Panc1 (cell line): ENCODE data around the gene LNX2. TPM values are rescaled to one million over a fixed set of nuclear protein-coding genes. Genes with fewer than 3 reads are reported as not detected.

Experiments
- ATAC-seq: fragments of 200-7000 bp; cut with Tn5 transposase; 2 replicates; pipeline ENCODE4 v1.9.1; 2020; ENCODE audit warnings: mild to moderate bottlenecking, moderate library complexity
- BruUV-seq: library from RNA; stranded (reverse); fragments of 400-500 nt; replicated peaks from 2 replicates; lab custom pipeline; 2021; lab: Mats Ljungman, UMichigan
- CTCF ChIA-PET: fragments of 300-600 bp; sonication (Branson Sonifier 250); formaldehyde crosslinking; loops from one replicate; lab custom pipeline; 2022; ENCODE audit warnings: antibody characterized with exemption; lab: Charles Lee
- POLR2A ChIA-PET: fragments of 300-600 bp; sonication (Branson Sonifier 250); formaldehyde crosslinking; loops from one replicate; lab custom pipeline; 2022; ENCODE audit warnings: antibody characterized with exemption; lab: Charles Lee
- DNase-seq: peaks from one replicate; pipeline ENCODE4 v3.0.0-alpha.2; 2010; ENCODE audit warnings: low read depth, low spot score
- H3K27ac ChIP-seq: 2 replicates; pipeline ENCODE4 v1.5.1; 2011; ENCODE audit warnings: mild to moderate bottlenecking, low read length, inconsistent platforms
- H3K27me3 ChIP-seq: fragments of 200-500 bp; sonication (Bioruptor generic); 2 replicates; pipeline ENCODE4 v1.6.0; 2014; ENCODE audit warnings: low read length, inconsistent platforms; ENCODE audit not compliant: control insufficient read depth, insufficient read depth
- H3K36me3 ChIP-seq: fragments of 200-500 bp; sonication (Bioruptor generic); 2 replicates; pipeline ENCODE4 v1.5.1; 2014; ENCODE audit warnings: inconsistent platforms, mild to moderate bottlenecking, low read length, moderate library complexity; ENCODE audit not compliant: control insufficient read depth, insufficient read depth
- H3K4me1 ChIP-seq: 2 replicates; pipeline ENCODE4 v1.5.1; 2011; ENCODE audit warnings: inconsistent platforms, mild to moderate bottlenecking, low read length, moderate library complexity; ENCODE audit not compliant: control insufficient read depth, insufficient read depth
- H3K4me3 ChIP-seq, 2 experiments: 2 replicates each; pipeline ENCODE4 v1.5.1; 2011 to 2012; ENCODE audit warnings: low read depth in 2 of 2, low read length in 2 of 2, mild to moderate bottlenecking in 2 of 2, inconsistent platforms in 1 of 2, moderate library complexity in 1 of 2
- H3K9me3 ChIP-seq: fragments of 200-500 bp; sonication (Bioruptor generic); 2 replicates; pipeline ENCODE4 v1.5.1; 2014; ENCODE audit warnings: low read depth, mild to moderate bottlenecking, inconsistent platforms, low read length, moderate library complexity; ENCODE audit not compliant: control insufficient read depth, insufficient read depth
- CTCF ChIP-seq: fragments of 450-650 bp; IDR thresholded peaks from 2 replicates; pipeline ENCODE4 v1.5.1; 2017; ENCODE audit warnings: mild to moderate bottlenecking
- POLR2AphosphoS5 ChIP-seq: IDR thresholded peaks from 2 replicates; pipeline ENCODE4 v1.6.1; 2012; ENCODE audit warnings: mild to moderate bottlenecking, low read depth, low read length, moderate library complexity
- REST ChIP-seq, 2 experiments: IDR thresholded peaks; 2 replicates each; pipeline ENCODE4 v1.6.1; 2011 to 2012; ENCODE audit warnings: low read depth in 2 of 2, control low read depth in 1 of 2, low read length in 1 of 2, mild to moderate bottlenecking in 1 of 2, moderate library complexity in 1 of 2; ENCODE audit not compliant: insufficient read depth in 1 of 2
- SIN3A ChIP-seq: IDR thresholded peaks from 2 replicates; pipeline ENCODE4 v1.6.1; 2012; ENCODE audit warnings: low read depth, mild to moderate bottlenecking, low read length, moderate library complexity, borderline replicate concordance; ENCODE audit not compliant: insufficient read depth
- TCF7L2 ChIP-seq: IDR thresholded peaks from 2 replicates; pipeline ENCODE4 v1.6.1; 2011; ENCODE audit warnings: mild to moderate bottlenecking, low read depth, low read length, inconsistent platforms
- in situ Hi-C: cut with HindIII; loops from 2 replicates; pipeline ENCODE4 v1.10.0; 2016; ENCODE audit warnings: low sequenced_read_pairs, low pct_unique_long_range_greater_than_20kb
- intact Hi-C: fragments of 100-400 bp; cut with micrococcal nuclease; formaldehyde crosslinking; loops from one replicate; pipeline ENCODE4 v1.10.0; 2022; ENCODE audit not compliant: unreplicated experiment
- total RNA-seq: library from RNA; stranded (reverse); gene quantifications from one replicate; pipeline ENCODE4 v1.2.1, GENCODE V29; 2021; ENCODE audit not compliant: unreplicated experiment

The LNX2 gene
- total RNA-seq, 1 experiment from 2014 or later: 11.6 TPM

- DNase-seq (no peak), ATAC-seq (no peak)
- no peak for TF ChIP-seq POLR2AphosphoS5
- no peak for TF ChIP-seq TCF7L2
- TF ChIP-seq SIN3A: no peak
- TF ChIP-seq CTCF: no peak
- no peak for TF ChIP-seq REST (IDR thresholded peaks at IDR 0.05; ENCODE audit: insufficient read depth in 1 of 2, low read depth in 2 of 2, low read length in 1 of 2)
- H3K36me3 ChIP-seq: no peaks in the 10 kb centered on the region
- intact Hi-C loops (no loop called here), in situ Hi-C loops (no loop called here)
- H3K4me3 ChIP-seq: no peak overlapping the region
- no peaks in the 10 kb centered on the region for H3K9me3 ChIP-seq
- CTCF ChIA-PET: no interaction called here
- no peak overlapping the region for H3K27ac ChIP-seq
- H3K4me1 ChIP-seq: no peaks in the 10 kb centered on the region
- no TSS peak for BruUV-seq
- POLR2A ChIA-PET: no interaction called here
- H3K27me3 ChIP-seq: no peaks in the 10 kb centered on the region
These were observed 27.5 kb downstream of the LNX2 start for GRCh38 chr13:27592865-27593264.

- 0 out of 2 replicates have a peak, but pooled peaks cover 2% of the 10 kb centered on the region for H3K4me1 ChIP-seq
- in situ Hi-C loops: no loop called here
- H3K4me3 ChIP-seq: no peak overlapping the region
- DNase-seq: no peak
- no peak for TF ChIP-seq REST (IDR thresholded peaks at IDR 0.05; ENCODE audit: insufficient read depth in 1 of 2, low read depth in 2 of 2, low read length in 1 of 2)
- no peak for TF ChIP-seq CTCF
- no peak for TF ChIP-seq SIN3A
- TF ChIP-seq TCF7L2: no peak
- no peak for TF ChIP-seq POLR2AphosphoS5
- no peak for ATAC-seq
- intact Hi-C loops: no loop called here
- H3K36me3 ChIP-seq: no peaks in the 10 kb centered on the region
- ChIA-PET POLR2A (no interaction called here), CTCF (no interaction called here)
- no peaks in the 10 kb centered on the region for H3K9me3 ChIP-seq
- H3K27me3 ChIP-seq: no peaks in the 10 kb centered on the region
- H3K27ac ChIP-seq: no peak overlapping the region
- BruUV-seq: no TSS peak
These were observed 31.9 kb downstream of the LNX2 start for GRCh38 chr13:27588405-27588804.
